PC-3 (cell line): ENCODE measurements around the gene SCART1.

ENCODE experiments used
- CTCF ChIP-seq: fragments of 300-600 bp; sonication (generic); conservative IDR thresholded peaks from 2 replicates; pipeline ENCODE4 v1.5.1; 2017; ENCODE audit warnings: antibody characterized with exemption, low read depth, mild to moderate bottlenecking, low read length
- EZH2phosphoT487 ChIP-seq: fragments of 300-600 bp; sonication (generic); IDR thresholded peaks from 2 replicates; pipeline ENCODE4 v1.6.1; 2018; ENCODE audit warnings: mild to moderate bottlenecking, antibody characterized with exemption, low read length, borderline replicate concordance

GRCh38 chr10:133474665-133475424 lies 21.1 kb downstream of the SCART1 start:
- no peak for TF ChIP-seq CTCF
- TF ChIP-seq EZH2phosphoT487 = no peak
